ENCODE measurements around the gene MAPK6. TPM values are rescaled to one million over a fixed set of nuclear protein-coding genes. Genes with fewer than 3 reads are reported as not detected.

Gene MAPK6
- total RNA-seq, 1 experiment from 2014 or later = 38.7 TPM

DNA sequence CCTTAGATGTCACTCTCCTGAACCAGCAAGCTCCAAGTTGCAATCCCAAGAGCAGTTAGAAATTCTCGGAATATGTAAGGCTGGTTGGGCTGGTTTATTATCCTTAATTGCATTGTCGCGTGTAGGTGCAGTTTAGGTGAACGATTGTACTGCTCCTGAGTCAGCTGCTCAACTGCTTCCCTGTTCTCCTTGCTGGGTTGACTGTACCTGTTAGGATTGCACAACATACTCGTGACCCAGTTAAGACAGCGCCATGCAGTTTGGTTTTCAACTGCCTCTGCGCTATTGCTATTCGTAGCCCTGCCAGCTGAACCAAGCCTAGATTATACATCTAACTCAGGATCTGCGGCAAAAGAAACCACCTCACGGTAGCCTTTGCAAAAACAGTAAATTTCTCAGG lies 52.6 kb downstream of the MAPK6 start:
- peaks cover 21% of the 10 kb centered on the region for H3K4me1 ChIP-seq (replicated peaks; ENCODE audit: insufficient read depth)
- peaks cover 9% of the 10 kb centered on the region for H3F3A ChIP-seq (ENCODE audit: insufficient read depth, low read depth)
- intact Hi-C loops (cut with micrococcal nuclease; ENCODE audit: unreplicated experiment) = loop anchor here (10.0 kb wide), 1 partner anchor 47 kb away; no protein-coding TSS in a partner anchor
- no peaks in the 10 kb centered on the region for H3K9me3 ChIP-seq (ENCODE audit: insufficient read depth, low read depth)
- H3K27me3 ChIP-seq (ENCODE audit: insufficient read depth, low read depth) = no peaks in the 10 kb centered on the region
- ChIA-PET CTCF (no interaction called here), POLR2A (ENCODE audit: unreplicated experiment) (interaction anchor here (0.6 kb wide), 1 partner anchor 242 kb away, joined by 4 read pairs; the partner anchor contains the start of gene TMOD3)
- peak overlapping the region; percentile 69 for H3K4me2 ChIP-seq
- BruUV-seq (replicated peaks) = no TSS peak
- H3K27ac ChIP-seq = peak overlapping the region; percentile 46; the same call in 1 of the 2 replicates
- no peaks in the 10 kb centered on the region for H3K79me2 ChIP-seq (ENCODE audit: low read depth)
- H2AFZ ChIP-seq = peak overlapping the region; percentile 75; the same call in 1 of the 2 replicates
- peak; percentile 64 to 90 for DNase-seq
- no peaks in the 10 kb centered on the region for H3K9me2 ChIP-seq (ENCODE audit: insufficient read depth)
- H3K36me3 ChIP-seq (ENCODE audit: low read depth) = no peaks in the 10 kb centered on the region
- peak overlapping the region; percentile 29; the same call in 1 of the 2 replicates for H3K4me3 ChIP-seq
- no peaks in the 10 kb centered on the region for H4K20me1 ChIP-seq (ENCODE audit: insufficient read depth)
- TF ChIP-seq EZH2 (IDR thresholded peaks at IDR 0.05; ENCODE audit: low read depth) (no peak), CTCF (conservative IDR thresholded peaks at IDR 0.05) (no peak)

GRCh38 chr15:52076889-52077781 lies 58.1 kb downstream of the MAPK6 start:
- no peaks in the 10 kb centered on the region for H3K36me3 ChIP-seq (ENCODE audit: low read depth)
- H2AFZ ChIP-seq = no peak overlapping the region
- DNase-seq = peak in 1 of 2 experiments; percentile 49
- H3K27ac ChIP-seq = no peak overlapping the region
- intact Hi-C loops (cut with micrococcal nuclease; ENCODE audit: unreplicated experiment) = loop anchor here (5.0 to 10.0 kb wide), 2 partner anchors 52 to 65 kb away; no protein-coding TSS in a partner anchor
- peaks cover 11% of the 10 kb centered on the region for H3K4me1 ChIP-seq (replicated peaks; ENCODE audit: insufficient read depth)
- TF ChIP-seq EZH2 (IDR thresholded peaks at IDR 0.05; ENCODE audit: low read depth) (no peak), CTCF (conservative IDR thresholded peaks at IDR 0.05) (no peak)
- no peaks in the 10 kb centered on the region for H3K9me2 ChIP-seq (ENCODE audit: insufficient read depth)
- no peaks in the 10 kb centered on the region for H3F3A ChIP-seq (ENCODE audit: insufficient read depth, low read depth)
- H4K20me1 ChIP-seq (ENCODE audit: insufficient read depth) = no peaks in the 10 kb centered on the region
- H3K4me3 ChIP-seq = no peak overlapping the region
- CTCF ChIA-PET = interaction anchor here (0.5 to 0.8 kb wide), 3 partner anchors 24 to 76 kb away, joined by 3 to 9 read pairs (median 7); no protein-coding TSS in a partner anchor
- no peak overlapping the region for H3K4me2 ChIP-seq
- POLR2A ChIA-PET (ENCODE audit: unreplicated experiment) = no interaction called here
- no peaks in the 10 kb centered on the region for H3K9me3 ChIP-seq (ENCODE audit: insufficient read depth, low read depth)
- no TSS peak for BruUV-seq (replicated peaks)
- H3K27me3 ChIP-seq (ENCODE audit: insufficient read depth, low read depth) = no peaks in the 10 kb centered on the region
- H3K79me2 ChIP-seq (ENCODE audit: low read depth) = no peaks in the 10 kb centered on the region

DNA sequence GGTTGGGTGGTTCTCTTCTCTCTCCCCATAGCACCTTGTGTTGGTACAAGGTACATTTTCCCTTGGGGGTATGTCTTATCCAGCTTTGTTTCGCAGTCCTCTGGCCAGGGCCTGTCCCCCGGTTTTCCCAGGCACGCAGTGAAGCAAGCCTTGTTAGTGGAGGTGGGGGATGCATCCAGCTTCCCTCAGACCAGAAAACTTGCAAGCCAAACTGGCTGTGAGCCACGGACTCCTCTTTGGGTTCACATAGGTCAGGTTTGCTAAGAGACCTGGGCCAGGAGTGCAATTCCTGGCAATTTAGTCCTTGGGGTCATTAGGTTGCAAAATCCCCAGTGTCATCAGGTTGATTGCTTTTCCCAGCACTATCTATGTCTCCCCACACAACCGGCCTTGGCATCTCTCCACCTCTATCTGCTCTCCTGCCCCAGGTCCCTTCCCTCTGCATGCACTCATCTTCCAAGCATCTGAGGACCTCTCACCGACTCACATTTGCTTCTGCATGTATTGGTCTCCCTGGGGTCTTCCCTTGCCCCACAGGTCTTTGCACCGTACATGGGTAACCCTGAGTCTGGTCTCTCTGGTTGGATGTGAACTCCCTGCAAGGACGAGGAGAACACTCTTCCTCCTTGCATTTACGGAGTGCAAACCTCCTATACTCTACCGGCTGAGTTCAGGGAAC lies 59.3 kb downstream of the MAPK6 start:
- TF ChIP-seq EZH2 (IDR thresholded peaks at IDR 0.05; ENCODE audit: low read depth) = no peak
- no peak for TF ChIP-seq CTCF (conservative IDR thresholded peaks at IDR 0.05)
- H3K4me1 ChIP-seq (replicated peaks; ENCODE audit: insufficient read depth) = peaks cover 9% of the 10 kb centered on the region; the same call in 1 of the 2 replicates
- H4K20me1 ChIP-seq (ENCODE audit: insufficient read depth) = no peaks in the 10 kb centered on the region
- no peaks in the 10 kb centered on the region for H3K9me3 ChIP-seq (ENCODE audit: insufficient read depth, low read depth)
- no peak for DNase-seq
- no TSS peak for BruUV-seq (replicated peaks)
- no peaks in the 10 kb centered on the region for H3K27me3 ChIP-seq (ENCODE audit: insufficient read depth, low read depth)
- H3K27ac ChIP-seq = no peak overlapping the region
- H3K4me3 ChIP-seq = no peak overlapping the region
- POLR2A ChIA-PET (ENCODE audit: unreplicated experiment) = interaction anchor here (0.6 kb wide), 1 partner anchor 97 kb away, joined by 6 read pairs; no protein-coding TSS in a partner anchor
- no peak overlapping the region for H2AFZ ChIP-seq
- H3K9me2 ChIP-seq (ENCODE audit: insufficient read depth) = no peaks in the 10 kb centered on the region
- intact Hi-C loops (cut with micrococcal nuclease; ENCODE audit: unreplicated experiment) = loop anchor here (5.0 to 10.0 kb wide), 2 partner anchors 54 to 64 kb away; no protein-coding TSS in a partner anchor
- H3K36me3 ChIP-seq (ENCODE audit: low read depth) = no peaks in the 10 kb centered on the region
- H3K79me2 ChIP-seq (ENCODE audit: low read depth) = no peaks in the 10 kb centered on the region
- no peak overlapping the region for H3K4me2 ChIP-seq
- no peaks in the 10 kb centered on the region for H3F3A ChIP-seq (ENCODE audit: insufficient read depth, low read depth)
- CTCF ChIA-PET = interaction anchor here (0.5 to 0.8 kb wide), 5 partner anchors 16 to 253 kb away, joined by 3 to 9 read pairs (median 4); no protein-coding TSS in a partner anchor

All from PC-9 (cell line).